ENCODE measurements around the gene MUC4.
"Not testable (repeated sequence)": the region's sequence is repeated elsewhere in the genome, so short reads cannot be mapped to it uniquely, and the experiment has no call there.

The MUC4 gene

DNA sequence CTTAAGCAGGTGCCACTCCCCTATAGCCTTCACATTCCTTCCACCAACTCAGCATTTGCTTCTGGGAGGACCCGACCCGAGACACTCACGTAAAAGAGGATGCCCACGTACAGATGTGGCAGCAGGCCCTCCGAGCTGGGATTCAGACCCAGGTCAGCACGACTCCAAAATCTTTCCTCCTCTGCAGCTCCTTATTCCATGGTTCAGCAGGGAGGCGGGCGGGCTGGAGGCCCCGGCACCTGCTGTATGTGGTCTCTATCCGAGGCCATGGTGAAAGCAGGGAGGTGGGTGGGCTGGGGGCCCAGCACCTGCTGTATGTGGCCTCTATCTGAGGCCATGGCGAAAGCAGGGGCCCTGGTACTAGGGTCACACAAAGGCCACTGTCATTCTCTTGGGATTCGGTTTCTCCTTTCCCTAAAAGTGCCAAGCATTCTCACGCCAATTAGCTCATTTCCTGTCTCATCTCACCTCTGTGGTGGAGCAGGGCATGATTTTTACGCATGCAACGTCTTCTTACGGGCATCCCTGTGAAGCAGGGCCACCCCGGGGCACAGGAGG is 5.9 kb upstream of the MUC4 start:
- H3K4me3 ChIP-seq (ENCODE audit: low read length): no peak overlapping the region
- DNase-seq (ENCODE audit: low read depth): no peak
- TF ChIP-seq, protein P1, sequence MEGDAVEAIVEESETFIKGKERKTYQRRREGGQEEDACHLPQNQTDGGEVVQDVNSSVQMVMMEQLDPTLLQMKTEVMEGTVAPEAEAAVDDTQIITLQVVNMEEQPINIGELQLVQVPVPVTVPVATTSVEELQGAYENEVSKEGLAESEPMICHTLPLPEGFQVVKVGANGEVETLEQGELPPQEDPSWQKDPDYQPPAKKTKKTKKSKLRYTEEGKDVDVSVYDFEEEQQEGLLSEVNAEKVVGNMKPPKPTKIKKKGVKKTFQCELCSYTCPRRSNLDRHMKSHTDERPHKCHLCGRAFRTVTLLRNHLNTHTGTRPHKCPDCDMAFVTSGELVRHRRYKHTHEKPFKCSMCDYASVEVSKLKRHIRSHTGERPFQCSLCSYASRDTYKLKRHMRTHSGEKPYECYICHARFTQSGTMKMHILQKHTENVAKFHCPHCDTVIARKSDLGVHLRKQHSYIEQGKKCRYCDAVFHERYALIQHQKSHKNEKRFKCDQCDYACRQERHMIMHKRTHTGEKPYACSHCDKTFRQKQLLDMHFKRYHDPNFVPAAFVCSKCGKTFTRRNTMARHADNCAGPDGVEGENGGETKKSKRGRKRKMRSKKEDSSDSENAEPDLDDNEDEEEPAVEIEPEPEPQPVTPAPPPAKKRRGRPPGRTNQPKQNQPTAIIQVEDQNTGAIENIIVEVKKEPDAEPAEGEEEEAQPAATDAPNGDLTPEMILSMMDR (IDR thresholded peaks at IDR 0.05; ENCODE audit: insufficient read depth, low read depth, low read length, missing control alignments): no peak

DNA sequence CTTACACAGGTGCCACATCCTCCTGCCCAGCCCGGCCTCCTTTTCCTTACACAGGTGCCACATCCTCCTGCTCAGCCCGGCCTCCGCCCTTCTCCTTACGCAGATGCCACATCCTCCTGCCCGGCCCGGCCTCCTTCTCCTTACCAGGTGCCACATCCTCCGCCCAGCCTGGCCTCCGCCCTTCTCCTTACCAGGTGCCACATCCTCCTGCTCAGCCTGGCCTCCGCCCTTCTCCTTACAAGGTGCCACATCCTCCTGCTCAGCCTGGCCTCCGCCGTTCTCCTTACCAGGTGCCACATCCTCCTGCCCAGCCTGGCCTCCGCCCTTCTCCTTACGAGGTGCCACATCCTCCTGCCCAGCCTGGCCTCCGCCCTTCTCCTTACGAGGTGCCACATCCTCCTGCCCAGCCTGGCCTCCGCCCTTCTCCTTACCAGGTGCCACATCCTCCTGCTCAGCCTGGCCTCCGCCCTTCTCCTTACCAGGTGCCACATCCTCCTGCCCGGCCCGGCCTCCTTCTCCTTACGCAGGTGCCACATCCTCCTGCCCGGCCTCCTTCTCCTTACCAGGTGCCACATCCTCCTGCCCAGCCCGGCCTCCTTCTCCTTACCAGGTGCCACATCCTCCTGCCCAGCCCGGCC is 4.7 kb upstream of the MUC4 start:
- H3K4me3 ChIP-seq (ENCODE audit: low read length): not testable (repeated sequence)

DNA sequence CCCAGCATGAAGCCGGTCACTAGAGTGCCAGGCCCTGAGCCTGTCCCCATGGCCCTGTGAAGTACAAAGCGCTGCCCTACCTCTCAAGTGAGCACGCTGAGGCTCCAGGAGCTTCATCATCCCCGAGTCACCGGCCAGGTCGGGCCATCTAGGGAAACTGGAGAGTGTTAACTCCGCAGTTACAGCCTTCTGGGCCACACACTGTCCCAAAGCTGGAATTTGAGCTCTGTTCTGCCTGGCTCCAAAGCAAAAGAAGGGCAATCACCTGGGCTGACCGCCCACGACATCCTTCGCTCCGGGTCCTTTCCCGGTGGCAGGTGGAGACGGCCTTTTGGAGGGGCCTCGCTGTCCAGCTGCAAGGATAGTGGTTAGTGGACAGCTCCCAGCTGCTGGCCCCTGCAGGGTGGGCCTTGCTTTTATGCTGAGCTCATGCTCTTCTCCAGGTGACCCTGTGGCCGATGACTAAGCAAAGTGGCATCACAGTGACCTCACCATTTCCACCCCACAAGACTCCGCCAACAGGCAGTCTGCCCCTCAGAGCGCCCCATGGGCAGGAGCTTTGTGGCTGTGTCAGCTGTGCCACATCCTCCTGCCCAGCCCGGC is 3.5 kb upstream of the MUC4 start:
- TF ChIP-seq, protein P1 (IDR thresholded peaks at IDR 0.05; ENCODE audit: insufficient read depth, low read depth, low read length, missing control alignments): no peak
- no peak overlapping the region for H3K4me3 ChIP-seq (ENCODE audit: low read length)
- peak; percentile 10 for DNase-seq (ENCODE audit: low read depth)

More for the DNA sequence above, 4.7 kb upstream of the MUC4 start:
- DNase-seq (ENCODE audit: low read depth): not testable (repeated sequence)

DNA sequence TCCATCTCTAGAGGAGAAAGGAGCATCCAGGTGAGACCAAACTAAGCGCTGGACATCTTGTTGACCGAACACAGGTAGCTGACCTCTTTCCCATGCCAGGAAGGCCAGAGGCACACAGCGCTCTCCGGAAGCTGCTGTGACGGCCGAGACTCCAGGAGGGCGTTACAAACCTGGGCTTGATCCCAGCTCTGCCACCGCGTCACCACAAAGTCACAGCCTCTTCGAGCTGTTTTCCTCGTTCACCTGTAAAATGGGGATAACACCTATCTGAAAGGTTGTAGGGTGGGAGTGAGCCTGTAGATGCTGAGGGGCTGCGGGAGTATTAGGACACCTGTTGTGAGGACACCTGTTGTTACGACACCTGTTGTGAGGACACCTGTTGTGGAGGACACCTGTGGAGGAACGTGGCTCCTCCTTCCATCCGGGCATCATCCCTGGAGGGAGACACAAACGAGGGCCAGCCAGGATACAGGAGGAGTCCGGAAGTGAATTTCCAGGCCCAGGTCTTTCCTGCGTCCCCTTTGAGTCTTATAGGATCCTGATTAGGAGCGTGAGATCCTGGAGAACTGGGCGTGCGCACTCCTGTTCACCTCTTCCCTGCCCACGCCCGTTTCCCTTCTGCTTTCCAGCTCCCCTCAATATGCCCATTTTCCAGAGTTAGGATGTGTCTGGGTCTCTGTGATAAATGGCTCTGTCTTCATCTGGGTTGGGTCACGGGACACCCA is 2.3 kb upstream of the MUC4 start:
- no peak overlapping the region for H3K4me3 ChIP-seq (ENCODE audit: low read length)
- no peak for DNase-seq (ENCODE audit: low read depth)
- TF ChIP-seq, protein P1 (IDR thresholded peaks at IDR 0.05; ENCODE audit: insufficient read depth, low read depth, low read length, missing control alignments): no peak

DNA sequence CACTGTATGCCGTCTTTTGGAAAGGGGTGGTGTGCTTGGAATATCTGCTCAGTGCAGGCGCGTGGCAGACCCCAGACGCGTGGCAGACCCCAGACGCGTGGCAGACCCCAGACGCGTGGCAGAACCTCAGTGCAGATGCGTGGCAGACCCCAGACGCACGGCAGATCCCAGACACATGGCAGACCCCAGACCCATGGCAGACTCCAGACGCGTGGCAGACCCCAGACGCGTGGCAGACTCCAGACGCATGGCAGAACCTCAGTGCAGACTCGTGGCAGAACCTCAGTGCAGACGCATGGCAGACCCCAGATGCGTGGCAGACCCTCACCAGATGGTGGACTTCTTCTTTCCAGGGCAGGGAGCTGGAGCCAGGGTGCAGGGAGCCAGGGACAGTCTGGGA is 637 bp upstream of the MUC4 start:
- DNase-seq (ENCODE audit: low read depth): no peak
- TF ChIP-seq, protein P1 (IDR thresholded peaks at IDR 0.05; ENCODE audit: insufficient read depth, low read depth, low read length, missing control alignments): no peak

DNA sequence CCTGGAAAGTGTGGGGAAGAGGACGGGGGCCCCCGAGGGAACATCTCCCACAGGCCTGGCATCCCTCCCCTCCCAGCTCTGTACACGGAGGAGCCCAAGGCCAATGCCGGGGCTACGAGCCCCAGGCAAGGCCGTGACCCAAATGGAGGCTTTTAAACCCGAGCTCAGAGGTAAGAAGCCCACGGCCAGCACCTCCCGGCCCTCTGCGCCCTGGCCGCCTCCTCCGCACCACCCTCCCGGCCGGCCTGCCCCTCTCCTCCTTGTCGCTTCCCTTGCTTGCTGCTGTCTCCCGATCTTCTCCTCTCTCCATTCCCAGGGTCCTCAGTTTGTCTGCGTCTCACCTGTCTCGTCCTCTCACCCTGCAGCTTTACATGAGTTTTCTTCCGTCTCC is 1.3 kb downstream of the MUC4 start:
- no peak overlapping the region for H3K4me3 ChIP-seq (ENCODE audit: low read length)
- TF ChIP-seq, protein P1 (IDR thresholded peaks at IDR 0.05; ENCODE audit: insufficient read depth, low read depth, low read length, missing control alignments): no peak
- no peak for DNase-seq (ENCODE audit: low read depth)

More for the DNA sequence above, 637 bp upstream of the MUC4 start:
- H3K4me3 ChIP-seq (ENCODE audit: low read length): no peak overlapping the region

DNA sequence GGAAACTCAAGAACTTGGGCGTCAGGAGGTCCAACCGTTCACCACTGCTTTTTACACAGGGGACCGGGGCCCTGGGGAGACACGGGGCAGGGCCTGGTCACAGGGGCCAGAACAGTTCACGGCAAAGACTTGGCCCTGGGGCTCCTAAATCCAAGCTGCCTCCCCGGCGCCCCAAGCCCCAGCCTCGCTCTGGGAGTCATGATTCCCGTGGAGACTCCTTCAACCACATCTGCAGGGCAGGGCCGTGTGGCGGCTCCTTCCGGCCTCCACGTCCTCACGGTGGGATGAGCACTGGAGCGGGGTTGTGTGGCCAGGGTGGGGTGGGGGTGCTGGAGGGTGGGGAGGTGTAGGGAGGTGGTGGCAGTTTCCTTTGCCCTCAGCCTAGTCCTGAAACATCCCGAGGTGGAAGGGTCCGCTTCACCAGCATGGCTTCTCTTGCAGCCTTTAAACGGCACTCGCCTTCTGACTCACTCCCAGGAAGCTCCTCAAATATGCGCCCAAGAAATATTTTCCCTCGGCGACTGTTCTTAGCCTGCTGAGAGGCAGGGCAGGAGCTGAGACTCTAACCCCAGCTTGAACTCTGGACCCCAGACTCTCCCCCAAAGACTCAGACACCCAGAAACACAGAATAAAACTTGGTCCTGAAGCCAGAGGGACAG is 1.8 kb downstream of the MUC4 start:
- DNase-seq (ENCODE audit: low read depth): no peak
- H3K4me3 ChIP-seq (ENCODE audit: low read length): no peak overlapping the region
- TF ChIP-seq, protein P1 (IDR thresholded peaks at IDR 0.05; ENCODE audit: insufficient read depth, low read depth, low read length, missing control alignments): no peak

Measured in epithelial cell of esophagus (primary cell).